Right hindlimb (tissue), 1 donor: Measurements from ENCODE around the gene ETNK2.
"Not testable (repeated sequence)": the region's sequence is repeated elsewhere in the genome, so short reads cannot be mapped to it uniquely, and the experiment has no call there.

Experiments used
- DNase-seq: peaks from one replicate; pipeline ENCODE4 v3.0.0-alpha.2; 2018

The ETNK2 gene

DNA sequence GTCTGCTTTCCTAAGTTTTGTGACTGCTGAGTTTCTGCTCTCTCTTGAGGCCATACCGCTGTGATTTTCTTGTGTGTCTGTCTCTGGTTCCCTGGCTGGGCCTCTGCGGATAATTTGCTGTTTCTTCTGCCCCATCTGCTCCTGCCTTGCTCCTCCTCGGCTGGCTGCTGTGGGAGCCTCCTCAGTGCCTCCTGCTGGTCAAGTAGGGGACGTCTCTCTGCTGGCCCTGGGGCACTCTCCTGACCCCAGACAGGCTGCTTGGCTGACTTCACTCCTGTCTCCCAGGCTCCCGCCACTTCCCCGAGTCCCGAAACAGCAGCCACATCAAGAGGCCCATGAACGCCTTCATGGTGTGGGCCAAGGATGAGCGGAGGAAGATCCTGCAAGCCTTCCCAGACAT lies 28.5 kb downstream of the ETNK2 start:
- no peak for DNase-seq

DNA sequence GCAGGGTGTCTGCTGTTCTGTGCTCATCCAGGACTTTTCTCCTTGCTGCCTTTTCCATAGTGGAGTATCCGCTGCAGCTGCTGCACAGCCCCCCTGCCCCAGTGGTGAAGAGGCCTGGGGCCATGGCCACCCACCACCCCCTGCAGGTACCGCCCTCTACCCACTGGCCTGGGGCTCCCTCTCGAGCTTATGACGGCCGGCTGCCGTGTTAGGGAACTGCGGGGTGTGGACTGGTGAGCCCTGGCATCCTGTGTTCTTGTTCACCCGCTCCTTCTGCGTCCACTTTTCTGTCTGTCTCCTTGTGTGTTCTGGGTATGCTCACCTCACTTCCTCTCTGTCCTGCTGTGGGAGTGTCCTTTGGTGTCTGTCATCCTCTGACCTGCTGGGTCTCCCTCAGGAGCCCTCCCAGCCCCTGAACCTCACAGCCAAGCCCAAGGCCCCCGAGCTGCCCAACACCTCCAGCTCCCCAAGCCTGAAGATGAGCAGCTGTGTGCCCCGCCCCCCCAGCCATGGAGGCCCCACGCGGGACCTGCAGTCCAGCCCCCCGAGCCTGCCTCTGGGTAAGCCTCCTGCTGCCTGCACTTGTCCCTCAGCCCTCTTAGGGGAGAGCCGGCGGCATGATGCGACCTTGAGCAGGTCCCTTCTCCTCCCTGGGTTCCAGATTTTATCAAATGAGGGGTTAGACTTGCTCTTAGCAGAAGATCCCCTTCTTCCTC lies 29.8 kb downstream of the ETNK2 start:
- DNase-seq = no peak

DNA sequence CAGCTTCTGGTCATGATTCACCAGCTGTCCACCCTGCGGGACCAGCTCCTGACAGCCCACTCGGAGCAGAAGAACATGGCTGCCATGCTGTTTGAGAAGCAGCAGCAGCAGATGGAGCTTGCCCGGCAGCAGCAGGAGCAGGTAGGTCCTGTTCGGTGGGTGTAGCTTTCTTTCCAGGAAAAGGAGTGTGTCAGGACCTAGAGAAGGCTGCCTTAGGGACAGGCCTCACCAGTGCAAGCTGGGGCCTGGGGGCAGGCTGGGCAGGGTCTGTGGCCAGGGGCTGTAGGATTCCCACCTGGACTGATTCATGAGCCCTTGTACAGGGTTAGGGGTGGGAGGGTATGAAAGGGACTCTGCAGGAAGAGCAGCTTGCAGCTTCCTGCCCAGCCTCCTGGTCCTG lies 35.3 kb downstream of the ETNK2 start:
- no peak for DNase-seq

DNA sequence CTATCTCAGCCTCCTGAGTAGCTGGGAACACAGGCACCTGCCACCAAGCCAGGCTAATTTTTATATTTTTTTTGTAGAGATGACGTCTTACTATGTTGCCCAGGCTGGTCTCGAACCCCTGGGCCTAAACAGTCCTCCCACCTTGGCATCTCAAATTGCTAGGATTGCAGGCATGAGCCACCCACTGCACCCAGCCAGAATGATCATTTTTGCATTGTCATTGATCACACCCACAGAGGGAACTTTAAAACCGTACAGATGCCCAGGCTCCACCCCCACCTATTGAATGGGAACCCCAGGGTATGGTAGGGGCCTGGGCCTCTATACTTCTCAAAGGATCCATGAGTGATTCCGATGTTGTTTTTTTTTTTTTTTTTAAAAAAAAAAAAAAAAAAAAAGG lies 36.7 kb downstream of the ETNK2 start:
- no peak for DNase-seq

DNA sequence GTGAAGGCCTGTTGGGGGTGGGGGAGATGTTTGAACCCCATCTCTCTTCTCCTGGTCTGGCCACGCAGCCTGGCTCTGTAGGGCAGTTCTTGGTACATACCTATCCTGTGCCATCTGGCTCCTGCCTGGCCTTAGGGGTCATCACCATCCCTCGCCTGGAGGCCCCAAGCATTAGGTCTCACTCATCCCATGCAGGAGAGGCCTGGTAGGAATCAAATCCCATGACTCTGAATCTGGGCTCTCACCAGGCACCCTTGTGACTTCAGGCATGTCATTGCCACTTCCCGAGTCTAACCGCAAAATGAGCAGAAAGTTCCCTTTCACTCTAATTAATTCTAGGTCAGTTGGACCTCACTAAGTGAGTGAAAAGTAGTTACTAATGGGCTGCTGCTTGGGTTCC lies 37.2 kb downstream of the ETNK2 start:
- no peak for DNase-seq

DNA sequence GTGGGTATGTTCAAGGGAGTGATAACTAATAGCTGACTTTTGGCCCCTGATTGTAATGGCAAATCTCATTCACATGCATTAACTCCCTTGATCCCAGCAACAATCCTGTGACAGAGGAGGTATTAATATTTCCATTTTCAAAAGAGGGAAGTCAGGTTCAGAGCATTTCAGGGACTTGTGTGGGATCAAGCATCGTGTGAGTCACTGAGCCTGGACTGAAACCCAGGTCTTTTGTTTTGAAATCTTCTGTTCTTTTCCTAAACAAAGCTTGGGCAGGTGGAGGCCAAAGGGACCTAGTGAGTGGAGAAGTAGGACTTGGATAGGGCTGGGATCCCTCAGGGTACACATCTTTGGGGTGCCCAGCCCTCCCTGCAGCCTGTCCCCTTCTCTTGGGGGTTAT lies 37.9 kb downstream of the ETNK2 start:
- no peak for DNase-seq

DNA sequence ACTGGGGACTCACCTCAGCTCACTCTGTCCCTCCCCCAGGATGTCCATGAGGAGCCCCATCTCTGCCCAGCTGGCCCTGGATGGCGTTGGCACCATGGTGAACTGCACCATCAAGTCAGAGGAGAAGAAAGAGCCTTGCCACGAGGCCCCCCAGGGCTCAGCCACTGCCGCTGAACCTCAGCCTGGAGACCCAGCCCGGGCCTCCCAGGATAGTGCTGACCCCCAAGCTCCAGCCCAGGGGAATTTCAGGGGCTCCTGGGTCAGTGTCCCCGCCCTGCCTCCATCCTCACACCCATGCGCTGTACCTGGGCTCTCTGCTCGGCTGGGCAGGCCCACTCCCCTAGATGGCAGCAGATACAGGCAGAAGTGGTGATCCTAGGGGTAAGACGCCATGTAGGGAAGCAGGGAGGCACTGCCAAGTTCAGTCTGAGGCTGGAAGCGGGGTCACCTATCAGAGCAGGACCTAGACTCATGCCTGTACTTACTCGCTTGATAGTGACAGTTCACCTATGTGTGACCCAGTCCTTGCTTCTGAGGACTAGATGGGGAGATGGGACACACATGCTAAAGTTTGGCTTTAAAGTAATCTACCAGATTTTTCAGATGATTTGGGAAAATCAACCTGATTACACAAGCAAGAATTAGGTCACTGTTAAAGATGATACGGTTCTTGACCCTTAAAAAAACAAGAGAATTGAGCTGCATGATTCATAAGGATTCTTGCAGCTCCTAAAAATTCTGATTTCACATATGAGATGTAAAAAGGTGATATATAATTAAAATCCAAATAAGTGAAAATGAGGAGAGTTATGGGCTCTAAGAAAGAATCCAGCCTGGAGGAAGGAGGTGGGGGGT lies 38.7 kb downstream of the ETNK2 start:
- no peak for DNase-seq

DNA sequence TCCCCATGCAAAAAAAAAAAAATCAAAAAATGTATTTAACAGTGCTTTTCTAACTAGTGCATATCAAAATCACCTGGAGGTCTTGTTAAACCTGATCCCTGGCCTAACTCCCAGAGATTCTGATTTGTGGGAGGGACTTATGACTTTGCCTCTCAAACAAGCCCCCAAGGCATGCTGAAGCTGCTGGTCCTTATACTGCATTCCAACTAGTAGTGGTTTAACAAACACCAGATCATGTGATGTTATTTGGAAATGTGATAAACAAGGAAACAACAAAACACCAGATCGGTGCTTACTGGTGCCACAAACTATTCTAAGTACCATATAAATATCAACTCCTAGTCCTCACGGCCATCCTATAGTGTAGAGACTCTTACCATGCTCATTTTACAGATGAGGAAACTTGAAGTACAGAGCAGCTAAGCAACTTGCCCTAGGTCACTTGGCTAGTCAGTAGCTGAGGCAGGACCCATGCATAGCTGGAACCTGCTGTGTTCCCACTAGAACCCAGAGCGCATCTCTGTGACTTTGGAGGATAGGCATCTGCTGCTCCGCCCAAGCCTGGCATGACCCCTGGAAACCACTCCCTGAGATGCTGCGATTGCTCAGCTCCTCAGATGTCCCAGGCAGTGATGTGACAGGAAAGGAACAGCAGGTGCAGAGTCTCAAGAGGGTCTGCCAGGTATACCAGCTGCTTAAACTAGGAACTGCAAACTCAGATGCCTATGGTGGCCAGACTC lies 40.8 kb downstream of the ETNK2 start:
- DNase-seq = no peak

DNA sequence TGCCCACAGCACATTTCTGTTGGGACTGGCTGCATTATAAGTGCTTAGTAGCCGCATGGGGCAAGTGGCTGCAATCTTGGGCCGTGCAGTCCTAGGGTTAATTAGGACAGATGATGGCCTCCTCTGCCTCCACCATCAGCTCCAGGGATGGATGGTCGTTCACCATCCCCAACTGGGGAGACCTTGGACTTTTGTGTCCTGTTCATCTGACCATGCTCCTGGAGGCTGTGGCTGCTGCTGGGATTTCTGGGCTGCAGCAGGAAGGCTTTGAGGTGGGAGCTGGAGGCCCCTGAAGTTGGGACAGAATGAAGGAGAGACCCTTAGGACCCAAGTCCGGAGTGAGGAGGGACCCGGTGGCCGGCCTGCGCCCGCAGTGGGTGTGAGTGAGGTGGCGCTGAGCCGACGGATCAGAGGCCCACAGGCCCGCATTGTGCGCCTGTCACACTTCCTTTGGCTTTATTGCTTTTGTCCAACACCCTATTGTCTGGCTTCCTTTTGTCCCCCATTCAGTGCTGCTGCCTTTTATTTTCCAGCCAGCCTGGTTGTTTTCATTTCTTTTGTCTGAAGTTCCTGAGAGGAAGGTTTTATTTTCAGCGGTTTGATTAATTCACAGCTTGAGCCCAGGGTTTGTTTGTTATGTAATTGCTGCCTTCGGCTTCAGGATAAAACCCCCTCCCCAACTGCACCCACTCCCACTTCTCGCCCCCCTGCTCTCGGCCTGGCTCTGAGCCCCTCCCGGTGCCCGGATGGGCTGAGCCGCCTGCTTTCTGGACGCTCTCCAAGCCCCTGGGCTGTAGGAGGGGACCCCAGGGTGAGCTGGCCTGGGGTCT lies 43.3 kb downstream of the ETNK2 start:
- DNase-seq = no peak

DNA sequence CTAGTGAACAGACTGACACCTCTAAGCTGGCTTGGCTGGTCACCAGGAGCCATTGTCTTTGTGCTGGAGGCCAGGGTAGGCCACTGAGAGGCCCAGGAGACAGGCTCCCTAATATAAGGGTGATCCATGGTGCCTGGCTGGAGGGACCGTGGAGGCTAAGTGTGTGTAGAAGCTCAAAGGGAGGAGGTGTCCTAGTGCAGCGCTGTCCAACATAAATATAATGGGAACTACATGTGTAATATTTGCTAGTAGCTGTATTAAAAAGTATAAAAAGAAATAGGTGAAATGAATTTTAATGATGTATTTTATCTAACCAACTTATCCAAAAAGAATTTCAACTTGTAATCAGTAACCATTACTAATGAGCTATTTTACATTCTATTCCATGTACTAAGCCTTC lies 44.0 kb downstream of the ETNK2 start:
- DNase-seq = no peak

DNA sequence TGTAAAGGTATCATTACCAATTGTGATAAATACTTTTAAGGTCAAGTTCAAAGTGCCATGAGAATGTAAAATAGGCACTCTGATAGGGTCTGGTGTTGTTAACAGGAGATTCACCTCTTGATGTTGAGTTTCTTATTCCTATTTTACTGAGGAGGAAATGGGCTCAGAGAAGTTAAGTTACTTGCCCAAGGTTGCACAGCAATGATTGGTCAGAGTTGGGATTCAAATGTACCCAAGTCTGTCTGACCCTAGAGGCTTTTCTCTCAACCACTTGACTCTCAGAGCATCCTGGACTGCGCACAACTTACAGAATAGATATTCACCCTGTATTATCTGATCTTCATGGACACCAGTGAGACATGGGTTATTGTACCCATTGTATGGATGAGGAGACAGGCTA lies 45.0 kb downstream of the ETNK2 start:
- no peak for DNase-seq

DNA sequence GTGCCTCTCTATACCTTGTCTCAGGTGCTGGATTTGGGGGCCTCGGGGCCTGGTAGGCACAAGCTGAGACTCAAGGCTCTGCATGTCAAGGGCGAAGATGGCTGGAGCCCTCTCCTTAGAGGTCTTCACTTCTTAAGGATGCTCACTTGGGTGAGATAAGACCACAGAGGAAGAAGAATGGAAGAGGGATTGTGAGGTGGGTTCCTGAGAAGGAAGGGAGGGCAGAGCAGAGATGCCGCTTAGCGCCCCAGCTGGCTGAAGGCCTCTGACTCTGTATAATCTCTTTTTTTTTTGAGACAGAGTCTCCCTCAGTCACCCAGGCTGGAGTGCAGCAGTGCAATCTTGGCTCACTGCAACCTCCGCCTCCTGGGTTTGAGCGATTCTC lies 46.7 kb downstream of the ETNK2 start:
- no peak for DNase-seq

DNA sequence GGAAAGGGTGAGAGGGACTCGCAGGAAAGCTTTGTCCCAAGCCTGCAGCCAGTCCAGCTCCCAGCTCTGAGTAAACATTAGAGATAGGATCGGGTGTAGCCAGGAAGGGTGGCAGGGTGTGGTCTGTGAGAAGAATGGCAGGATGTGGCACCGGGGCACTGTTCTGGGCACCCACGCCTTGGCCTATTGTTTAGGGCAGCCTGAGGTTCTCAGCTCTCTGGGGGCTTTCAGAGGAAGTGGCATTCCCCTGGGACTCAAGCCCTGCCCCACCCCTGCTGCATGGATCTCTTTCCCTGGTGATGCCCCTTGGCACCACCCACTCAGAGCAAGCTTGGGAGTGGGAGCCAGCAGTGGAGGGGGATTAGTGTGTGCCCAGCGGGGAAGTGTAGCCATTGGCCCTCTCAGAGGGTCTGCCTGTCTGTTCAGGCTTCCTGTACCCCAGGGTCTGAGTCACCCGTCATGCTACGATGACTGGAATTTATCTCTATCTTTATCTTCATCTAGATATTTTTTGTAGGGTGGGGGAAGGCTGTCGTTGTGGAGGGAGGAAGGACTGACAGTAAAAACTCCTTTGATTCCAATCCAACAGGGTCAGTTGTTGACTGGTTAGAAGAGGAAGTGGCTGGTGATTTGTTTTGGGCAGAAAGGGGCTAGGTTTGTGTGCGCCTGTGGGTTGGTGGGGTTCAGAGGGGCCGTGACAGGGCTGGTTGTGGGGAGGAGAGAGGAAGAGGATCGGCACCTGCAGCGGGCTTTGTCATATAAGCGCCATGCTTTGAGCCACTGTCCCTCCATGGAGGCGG lies 47.3 kb downstream of the ETNK2 start:
- no peak for DNase-seq

DNA sequence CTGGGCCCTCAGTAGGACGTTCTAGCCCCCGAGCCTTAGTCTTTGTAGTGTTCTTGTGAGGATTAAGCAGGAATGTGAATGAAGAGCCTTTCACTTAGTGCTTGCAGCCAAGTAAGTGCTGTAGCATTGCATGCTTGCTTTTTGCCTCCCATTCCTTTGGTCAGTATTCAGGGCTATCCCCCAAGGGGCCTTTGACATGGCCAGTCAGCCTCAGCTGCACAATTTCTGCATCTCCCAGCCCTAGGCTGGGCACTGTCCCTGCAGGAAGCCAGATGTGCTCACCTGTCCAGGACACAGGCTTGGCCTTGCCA lies 48.5 kb downstream of the ETNK2 start:
- DNase-seq = no peak

DNA sequence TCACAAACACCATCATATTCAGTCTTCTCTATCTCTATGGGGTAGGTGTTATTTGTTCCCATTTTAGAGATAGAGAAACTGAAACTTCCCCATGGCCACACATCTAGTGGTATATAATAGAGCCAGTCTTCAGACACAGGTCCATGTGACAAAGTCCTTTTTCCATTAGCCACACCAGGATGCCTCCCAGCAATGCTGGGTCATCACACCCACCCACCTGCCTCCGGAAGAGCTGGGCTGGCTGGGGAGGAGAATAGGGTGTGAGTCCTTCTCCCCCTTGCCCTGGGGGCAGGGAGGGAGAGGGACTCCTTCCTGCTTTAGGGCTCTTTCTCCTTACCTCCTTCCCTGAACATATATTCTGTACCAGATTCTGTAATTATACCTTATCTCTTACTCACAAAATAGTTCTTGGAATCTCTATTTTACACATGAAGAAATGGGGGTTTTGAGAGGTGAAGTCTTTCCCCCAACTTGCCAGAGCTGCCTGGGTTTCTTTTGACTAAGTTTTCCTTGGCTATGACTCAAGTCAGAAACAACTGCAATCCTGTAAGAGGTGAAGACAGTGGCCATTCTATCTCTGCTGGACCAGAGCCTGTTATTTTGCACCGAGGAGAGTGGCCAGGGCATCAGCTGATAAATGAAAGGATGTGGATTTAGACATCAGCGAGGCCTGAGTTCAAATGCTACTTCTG lies 49.0 kb downstream of the ETNK2 start:
- no peak for DNase-seq

DNA sequence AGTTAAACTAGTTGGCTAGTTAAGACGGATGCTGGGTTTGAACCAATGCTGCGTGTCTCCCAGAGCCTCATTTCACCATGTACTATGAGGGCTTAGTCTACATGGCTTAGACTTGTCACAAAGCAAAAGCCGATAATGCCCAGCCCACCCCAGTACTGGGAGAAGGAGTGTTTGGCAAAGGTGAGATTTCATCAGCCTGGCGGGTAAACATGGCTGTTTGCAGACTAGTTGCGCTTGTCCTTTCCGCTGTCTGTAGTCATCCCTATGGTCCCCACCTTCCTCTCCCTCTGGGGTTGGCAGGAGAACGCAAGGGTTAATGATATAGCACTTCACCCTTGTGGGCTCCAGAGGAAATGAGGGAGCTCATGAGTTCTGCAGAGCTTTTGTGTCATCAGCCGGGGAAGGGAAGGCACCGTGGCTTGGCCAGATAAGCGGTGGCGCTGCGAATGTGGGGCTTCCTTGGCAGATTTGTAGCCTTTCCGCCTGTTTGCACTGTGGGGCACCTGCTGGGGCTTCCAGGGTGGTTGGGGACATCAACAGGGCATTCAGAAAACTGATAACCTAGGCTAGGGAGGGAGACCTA lies 49.7 kb downstream of the ETNK2 start:
- DNase-seq = no peak

DNA sequence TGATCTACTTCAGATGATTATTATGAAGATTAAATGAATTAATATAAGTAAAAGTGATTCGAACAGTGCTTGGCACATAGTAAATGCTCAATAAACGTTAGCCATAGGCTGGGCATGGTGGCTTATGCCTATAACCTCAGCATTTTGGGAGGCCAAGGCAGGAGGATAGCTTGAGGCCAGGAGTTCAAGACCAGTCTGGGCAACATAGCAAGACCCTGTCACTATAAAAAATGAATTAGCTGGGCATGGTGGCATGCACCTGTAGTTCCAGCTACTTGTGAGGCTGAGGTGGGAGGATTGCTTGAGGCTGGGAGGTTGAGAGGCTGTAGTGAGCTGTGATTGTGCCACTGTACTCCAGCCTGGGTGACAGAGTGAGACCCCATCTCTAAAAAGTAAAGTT lies 52.1 kb downstream of the ETNK2 start:
- not testable (repeated sequence) for DNase-seq

DNA sequence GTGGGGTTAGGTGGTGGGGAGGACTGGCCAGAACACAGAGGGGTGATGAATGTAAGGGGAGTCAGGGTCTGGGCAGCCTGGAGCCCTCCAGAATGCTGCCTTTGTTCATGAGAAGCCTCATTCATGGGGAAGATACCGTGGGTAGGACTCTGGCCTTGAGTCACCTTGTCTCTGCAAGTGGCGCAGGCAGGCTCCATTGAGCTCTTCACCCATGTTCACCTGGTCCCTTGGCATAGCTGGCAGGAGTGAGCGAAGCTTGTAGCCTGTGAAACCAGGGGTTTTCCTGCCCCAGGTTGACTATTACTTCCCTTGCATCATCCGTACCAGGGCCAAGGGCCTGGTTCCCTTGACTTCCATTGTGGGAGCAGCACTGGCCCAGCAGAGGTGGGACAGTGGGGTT lies 53.2 kb downstream of the ETNK2 start:
- DNase-seq = no peak

DNA sequence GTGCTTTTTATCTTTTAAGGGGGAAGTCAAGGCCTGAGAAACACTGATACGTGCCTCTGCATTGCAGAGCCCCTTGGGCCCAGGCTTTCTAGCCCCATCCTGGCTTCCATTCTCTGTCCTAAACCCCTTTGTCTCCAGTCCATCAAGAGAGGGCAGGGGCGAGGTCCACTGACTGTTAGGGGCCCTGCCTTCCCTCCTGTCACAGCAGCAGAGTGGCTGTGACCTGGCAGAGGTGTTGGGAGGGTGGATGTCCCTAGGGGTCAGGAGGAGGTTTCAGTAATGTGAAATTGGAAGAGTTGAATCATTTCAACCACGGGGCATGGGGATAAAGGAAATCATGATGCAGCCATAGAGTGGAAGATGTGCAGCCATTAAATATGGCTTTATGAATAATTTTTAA lies 54.9 kb downstream of the ETNK2 start:
- no peak for DNase-seq

DNA sequence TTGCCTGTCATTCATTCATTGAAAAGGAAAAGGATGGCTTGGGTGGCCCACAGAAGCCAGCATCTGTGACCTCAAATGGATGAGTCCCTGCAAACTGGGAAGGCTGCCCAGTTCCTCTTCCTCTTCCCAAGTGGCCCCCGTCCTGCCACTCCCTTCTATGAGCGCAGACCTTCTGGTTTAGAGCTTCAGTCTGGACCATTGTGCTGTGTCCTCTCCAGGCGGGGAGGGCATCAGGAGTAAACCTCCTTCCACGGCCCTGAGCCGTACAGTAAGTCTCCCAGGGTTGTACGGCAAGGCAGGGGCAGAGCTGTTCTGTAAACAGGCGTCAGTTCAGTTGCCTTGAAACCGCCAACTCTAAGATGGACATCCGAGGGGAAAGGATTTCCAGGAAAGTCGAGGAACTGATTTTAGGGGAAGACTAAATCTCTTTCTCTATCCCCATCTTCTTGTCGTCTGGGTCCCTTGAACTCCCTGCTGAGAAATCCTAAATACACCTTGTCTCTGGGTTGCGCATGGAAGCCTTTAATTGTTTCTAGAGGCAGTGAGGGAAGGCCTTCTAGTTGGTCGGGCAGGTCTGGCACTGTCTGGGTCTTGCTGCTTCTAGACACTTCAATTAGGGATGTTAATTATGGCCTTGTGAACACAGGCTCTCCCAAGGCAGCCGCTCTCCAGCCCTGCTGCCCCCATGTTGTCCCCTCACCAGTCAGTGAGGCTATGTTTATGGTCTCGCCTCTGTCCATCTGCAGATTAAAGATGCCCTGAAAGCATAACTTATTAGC lies 56.8 kb downstream of the ETNK2 start:
- no peak for DNase-seq
